WERI-Rb-1 (cell line): ENCODE measurements around the gene ADARB1.

Experiments used
- DNase-seq: peaks from one replicate; pipeline ENCODE4 v3.0.0-alpha.2; 2020
- H3K27ac ChIP-seq: fragments of 250-450 bp; sonication (Bioruptor Pico); 2 replicates; pipeline ENCODE4 v1.5.1; 2020; ENCODE audit warnings: mild to moderate bottlenecking, moderate library complexity
- H3K27me3 ChIP-seq: fragments of 250-450 bp; sonication (Bioruptor Pico); 2 replicates; pipeline ENCODE4 v1.5.1; 2021; ENCODE audit warnings: mild to moderate bottlenecking, low read depth, moderate library complexity; ENCODE audit not compliant: insufficient read depth, severe bottlenecking
- H3K36me3 ChIP-seq: fragments of 250-450 bp; sonication (Bioruptor Pico); 2 replicates; pipeline ENCODE4 v1.5.1; 2020; ENCODE audit warnings: mild to moderate bottlenecking, moderate library complexity
- H3K4me3 ChIP-seq: 2 replicates; pipeline ENCODE4 v1.5.1; 2011; ENCODE audit warnings: low read depth, mild to moderate bottlenecking, control low read depth, low read length
- H3K9me3 ChIP-seq: fragments of 250-450 bp; sonication (Bioruptor Pico); 2 replicates; pipeline ENCODE4 v1.5.1; 2021; ENCODE audit warnings: mild to moderate bottlenecking, moderate library complexity; ENCODE audit not compliant: severe bottlenecking
- CTCF ChIP-seq: IDR thresholded peaks from 2 replicates; pipeline ENCODE4 v1.5.1; 2011; ENCODE audit warnings: low read depth, mild to moderate bottlenecking, control low read depth, inconsistent platforms, low read length

The ADARB1 gene

GRCh38 chr21:45179568-45180245 is 105.3 kb downstream of the ADARB1 start:
- no peak for TF ChIP-seq CTCF
- no peaks in the 10 kb centered on the region for H3K9me3 ChIP-seq
- no peak overlapping the region for H3K27ac ChIP-seq
- DNase-seq = no peak
- H3K36me3 ChIP-seq = peaks cover 39% of the 10 kb centered on the region
- no peak overlapping the region for H3K4me3 ChIP-seq
- H3K27me3 ChIP-seq = no peaks in the 10 kb centered on the region

- no peak for DNase-seq
- TF ChIP-seq CTCF = no peak
- no peak overlapping the region for H3K27ac ChIP-seq
- H3K27me3 ChIP-seq = no peaks in the 10 kb centered on the region
- H3K9me3 ChIP-seq = no peaks in the 10 kb centered on the region
- peaks cover 44% of the 10 kb centered on the region for H3K36me3 ChIP-seq
- no peak overlapping the region for H3K4me3 ChIP-seq
Observed at GRCh38 chr21:45180246-45180599, 105.8 kb downstream of the ADARB1 start.

GRCh38 chr21:45182958-45183357 is 108.6 kb downstream of the ADARB1 start:
- no peak overlapping the region for H3K27ac ChIP-seq
- no peaks in the 10 kb centered on the region for H3K27me3 ChIP-seq
- H3K4me3 ChIP-seq = no peak overlapping the region
- H3K9me3 ChIP-seq = peaks cover 14% of the 10 kb centered on the region
- no peak for TF ChIP-seq CTCF
- peaks cover 54% of the 10 kb centered on the region for H3K36me3 ChIP-seq
- no peak for DNase-seq

- Histone ChIP-seq H3K36me3 (peaks cover 63% of the 10 kb centered on the region), H3K9me3 (peaks cover 14% of the 10 kb centered on the region)
Observed at GRCh38 chr21:45183852-45184251, 109.5 kb downstream of the ADARB1 start.

GRCh38 chr21:45184869-45185268 is 110.5 kb downstream of the ADARB1 start:
- Histone ChIP-seq H3K9me3 (peaks cover 19% of the 10 kb centered on the region), H3K27me3 (no peaks in the 10 kb centered on the region), H3K27ac (no peak overlapping the region), H3K4me3 (no peak overlapping the region), H3K36me3 (peaks cover 74% of the 10 kb centered on the region)
- no peak for DNase-seq
- TF ChIP-seq CTCF = no peak

More at GRCh38 chr21:45183852-45184251, 109.5 kb downstream of the ADARB1 start:
- Histone ChIP-seq H3K27me3 (no peaks in the 10 kb centered on the region), H3K4me3 (no peak overlapping the region), H3K27ac (no peak overlapping the region)
- DNase-seq = no peak
- TF ChIP-seq CTCF = no peak

GRCh38 chr21:45186709-45187108 is 112.3 kb downstream of the ADARB1 start:
- Histone ChIP-seq H3K27ac (no peak overlapping the region), H3K9me3 (peaks cover 19% of the 10 kb centered on the region), H3K4me3 (no peak overlapping the region), H3K36me3 (peaks cover 80% of the 10 kb centered on the region), H3K27me3 (no peaks in the 10 kb centered on the region)
- DNase-seq = no peak
- no peak for TF ChIP-seq CTCF
